Astrocyte (in vitro differentiated cells and primary cell): ENCODE results near the gene BCO1. TPM values are rescaled to one million over a fixed set of nuclear protein-coding genes. Genes with fewer than 3 reads are reported as not detected.

Experiments used
- DNase-seq: peaks from one replicate; pipeline ENCODE4 v3.0.0-alpha.2; 2010; ENCODE audit warnings: low read depth
- FAIRE-seq: peaks from 2 replicates; lab custom pipeline; 2011; peaks lifted over from hg19 to GRCh38; lab: Jason Lieb, UNC
- H2AFZ ChIP-seq: 2 replicates; pipeline ENCODE4 v1.6.0; 2012; ENCODE audit warnings: low read depth, low read length, inconsistent platforms
- H3K27ac ChIP-seq: 2 replicates; pipeline ENCODE4 v1.5.1; 2011; ENCODE audit warnings: low read depth, low read length, inconsistent platforms
- H3K27me3 ChIP-seq: 2 replicates; pipeline ENCODE4 v1.6.0; 2011; ENCODE audit warnings: low read length, inconsistent platforms; ENCODE audit not compliant: insufficient read depth
- H3K36me3 ChIP-seq: 2 replicates; pipeline ENCODE4 v1.5.1; 2011; ENCODE audit warnings: low read length, inconsistent platforms; ENCODE audit not compliant: insufficient read depth
- H3K4me1 ChIP-seq: 2 replicates; pipeline ENCODE4 v1.5.1; 2011; ENCODE audit warnings: low read length, inconsistent platforms; ENCODE audit not compliant: insufficient read depth
- H3K4me2 ChIP-seq: 2 replicates; pipeline ENCODE4 v1.6.0; 2012; ENCODE audit warnings: low read length, inconsistent platforms
- H3K4me3 ChIP-seq: 2 replicates; pipeline ENCODE4 v1.5.1; 2011; ENCODE audit warnings: low read depth, mild to moderate bottlenecking, low read length, inconsistent platforms; ENCODE audit not compliant: insufficient read depth
- H3K79me2 ChIP-seq: 2 replicates; pipeline ENCODE4 v1.6.0; 2012; ENCODE audit warnings: mild to moderate bottlenecking, low read length, inconsistent platforms; ENCODE audit not compliant: insufficient read depth
- H3K9ac ChIP-seq: 2 replicates; pipeline ENCODE4 v1.6.0; 2012; ENCODE audit warnings: mild to moderate bottlenecking, low read length, inconsistent platforms
- H3K9me3 ChIP-seq: 2 replicates; pipeline ENCODE4 v1.5.1; 2012; ENCODE audit warnings: low read depth, mild to moderate bottlenecking, low read length, inconsistent platforms; ENCODE audit not compliant: insufficient read depth
- H4K20me1 ChIP-seq: 2 replicates; pipeline ENCODE4 v1.6.0; 2012; ENCODE audit warnings: low read length, inconsistent platforms; ENCODE audit not compliant: insufficient read depth
- H3K27ac Mint-ChIP-seq: one replicate; pipeline ENCODE4 v1.8.0; 2021; ENCODE audit warnings: mild to moderate bottlenecking, mixed read lengths; ENCODE audit not compliant: unreplicated experiment
- H3K27me3 Mint-ChIP-seq: one replicate; pipeline ENCODE4 v1.8.0; 2021; ENCODE audit warnings: low read depth, mixed read lengths; ENCODE audit not compliant: unreplicated experiment
- H3K36me3 Mint-ChIP-seq: one replicate; pipeline ENCODE4 v1.8.0; 2021; ENCODE audit warnings: low read depth, mixed read lengths; ENCODE audit not compliant: unreplicated experiment
- H3K4me1 Mint-ChIP-seq: one replicate; pipeline ENCODE4 v1.8.0; 2021; ENCODE audit warnings: low read depth, mixed read lengths; ENCODE audit not compliant: unreplicated experiment
- H3K4me3 Mint-ChIP-seq: one replicate; pipeline ENCODE4 v1.8.0; 2021; ENCODE audit warnings: mild to moderate bottlenecking, moderate library complexity, mixed read lengths; ENCODE audit not compliant: unreplicated experiment
- H3K9me3 Mint-ChIP-seq: one replicate; pipeline ENCODE4 v1.8.0; 2021; ENCODE audit warnings: mild to moderate bottlenecking, mixed read lengths; ENCODE audit not compliant: unreplicated experiment
- EZH2 ChIP-seq: IDR thresholded peaks from 2 replicates; pipeline ENCODE4 v1.6.1; 2012; ENCODE audit warnings: mild to moderate bottlenecking, low read length, inconsistent platforms; ENCODE audit not compliant: insufficient read depth
- total RNA-seq: library from RNA; stranded (reverse); gene quantifications from 2 replicates; pipeline ENCODE4 v1.2.1, GENCODE V29; 2021
- TF ChIP-seq, protein P1 (sequence below): IDR thresholded peaks from 2 replicates; pipeline ENCODE4 v1.5.1; 2011; ENCODE audit warnings: low read depth, mild to moderate bottlenecking, inconsistent platforms, low read length, moderate library complexity; ENCODE audit not compliant: insufficient read depth

The BCO1 gene
- total RNA-seq, 1 donor from 2014 or later, result not detected

DNA sequence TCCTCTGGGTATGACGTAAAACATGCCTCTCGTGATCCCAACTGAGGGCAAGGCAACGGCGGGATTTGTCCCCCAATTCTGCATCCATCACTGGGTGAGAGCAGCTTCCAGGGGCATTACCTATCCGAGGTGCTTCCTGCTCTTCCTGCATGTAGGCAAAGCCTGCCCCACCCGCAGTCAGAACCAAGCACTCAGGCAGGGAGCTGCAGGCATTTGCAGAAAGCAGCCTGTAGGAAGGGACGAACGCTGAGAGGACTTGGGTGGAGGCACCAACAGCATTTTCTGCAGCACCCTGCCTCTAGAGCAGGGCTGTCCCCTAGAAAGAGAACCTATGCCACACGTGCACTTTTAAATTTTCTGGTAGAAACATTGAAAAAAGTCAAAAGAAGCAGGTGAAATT is 5.5 kb downstream of the BCO1 start:
- Mint-ChIP-seq H3K4me1 (no peaks in the 10 kb centered on the region), H3K27ac (no peak overlapping the region), H3K27me3 (peaks cover 13% of the 10 kb centered on the region), H3K4me3 (no peak overlapping the region), H3K36me3 (no peaks in the 10 kb centered on the region), H3K9me3 (no peaks in the 10 kb centered on the region)
- DNase-seq (no peak), FAIRE-seq (no peak)
- Histone ChIP-seq H3K4me1 (no peaks in the 10 kb centered on the region), H3K36me3 (no peaks in the 10 kb centered on the region), H3K9me3 (no peaks in the 10 kb centered on the region), H3K4me3 (no peak overlapping the region), H3K4me2 (no peak overlapping the region), H3K27ac (no peak overlapping the region), H2AFZ (no peak overlapping the region), H3K9ac (no peak overlapping the region), H3K27me3 (peaks cover 7% of the 10 kb centered on the region), H3K79me2 (no peaks in the 10 kb centered on the region), H4K20me1 (no peaks in the 10 kb centered on the region)
- TF ChIP-seq, protein P1, sequence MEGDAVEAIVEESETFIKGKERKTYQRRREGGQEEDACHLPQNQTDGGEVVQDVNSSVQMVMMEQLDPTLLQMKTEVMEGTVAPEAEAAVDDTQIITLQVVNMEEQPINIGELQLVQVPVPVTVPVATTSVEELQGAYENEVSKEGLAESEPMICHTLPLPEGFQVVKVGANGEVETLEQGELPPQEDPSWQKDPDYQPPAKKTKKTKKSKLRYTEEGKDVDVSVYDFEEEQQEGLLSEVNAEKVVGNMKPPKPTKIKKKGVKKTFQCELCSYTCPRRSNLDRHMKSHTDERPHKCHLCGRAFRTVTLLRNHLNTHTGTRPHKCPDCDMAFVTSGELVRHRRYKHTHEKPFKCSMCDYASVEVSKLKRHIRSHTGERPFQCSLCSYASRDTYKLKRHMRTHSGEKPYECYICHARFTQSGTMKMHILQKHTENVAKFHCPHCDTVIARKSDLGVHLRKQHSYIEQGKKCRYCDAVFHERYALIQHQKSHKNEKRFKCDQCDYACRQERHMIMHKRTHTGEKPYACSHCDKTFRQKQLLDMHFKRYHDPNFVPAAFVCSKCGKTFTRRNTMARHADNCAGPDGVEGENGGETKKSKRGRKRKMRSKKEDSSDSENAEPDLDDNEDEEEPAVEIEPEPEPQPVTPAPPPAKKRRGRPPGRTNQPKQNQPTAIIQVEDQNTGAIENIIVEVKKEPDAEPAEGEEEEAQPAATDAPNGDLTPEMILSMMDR, result no peak
- TF ChIP-seq EZH2, result no peak

DNA sequence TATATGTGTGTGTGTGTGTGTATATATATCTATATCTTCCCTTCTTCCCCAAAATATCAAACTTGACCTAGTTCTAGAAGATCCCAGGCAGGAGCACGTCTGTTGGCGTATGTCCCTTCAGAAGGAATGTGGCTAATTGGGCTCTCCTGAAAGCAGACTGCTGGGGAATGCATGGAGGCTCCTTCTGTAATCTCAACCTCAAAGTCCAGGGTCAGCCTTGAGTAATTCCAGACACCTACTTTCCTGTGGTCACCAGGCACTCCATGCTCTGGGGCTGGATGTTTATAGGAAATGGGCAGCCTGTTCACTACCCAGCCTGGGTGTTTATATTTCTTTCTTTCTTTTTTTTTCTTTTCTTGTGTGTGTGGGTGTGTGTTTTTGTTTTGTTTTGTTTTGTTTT is 13.4 kb downstream of the BCO1 start:
- no peaks in the 10 kb centered on the region for H3K27me3 Mint-ChIP-seq
- peaks cover 7% of the 10 kb centered on the region for H3K4me1 Mint-ChIP-seq
- H3K4me1 ChIP-seq, result no peaks in the 10 kb centered on the region
- H3K36me3 Mint-ChIP-seq, result no peaks in the 10 kb centered on the region
- H3K4me2 ChIP-seq, result no peak overlapping the region
- TF ChIP-seq EZH2, result no peak
- TF ChIP-seq, protein P1, result no peak
- H3K9ac ChIP-seq, result no peak overlapping the region
- DNase-seq, result peak; percentile 80
- no peak overlapping the region for H3K4me3 Mint-ChIP-seq
- no peak overlapping the region for H2AFZ ChIP-seq
- H3K9me3 ChIP-seq, result no peaks in the 10 kb centered on the region
- no peak for FAIRE-seq
- no peak overlapping the region for H3K27ac ChIP-seq
- no peaks in the 10 kb centered on the region for H3K9me3 Mint-ChIP-seq
- no peaks in the 10 kb centered on the region for H3K36me3 ChIP-seq
- no peaks in the 10 kb centered on the region for H4K20me1 ChIP-seq
- no peaks in the 10 kb centered on the region for H3K79me2 ChIP-seq
- H3K27ac Mint-ChIP-seq, result peak overlapping the region; percentile 75
- no peak overlapping the region for H3K4me3 ChIP-seq
- no peaks in the 10 kb centered on the region for H3K27me3 ChIP-seq

DNA sequence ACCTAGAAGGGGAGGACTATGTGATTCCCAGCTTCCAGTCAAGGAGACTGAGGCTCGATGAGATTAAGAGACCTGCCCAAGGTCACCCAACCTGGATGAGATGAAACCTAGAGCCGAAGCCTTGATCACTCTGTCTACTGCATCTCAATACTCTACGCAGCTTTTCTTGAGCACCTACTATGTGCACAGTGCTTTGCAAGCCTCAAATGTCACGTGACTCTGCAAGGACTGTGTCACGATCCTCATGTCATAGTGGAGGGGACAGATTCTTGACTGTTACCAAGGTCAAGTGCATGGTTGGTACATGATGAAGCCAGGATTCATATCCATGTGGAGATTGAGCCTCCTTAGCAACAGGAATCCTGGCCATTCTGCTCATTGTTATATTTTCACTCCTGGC is 14.7 kb downstream of the BCO1 start:
- Histone ChIP-seq H3K4me2 (no peak overlapping the region), H3K9me3 (no peaks in the 10 kb centered on the region), H4K20me1 (no peaks in the 10 kb centered on the region), H3K4me1 (no peaks in the 10 kb centered on the region), H2AFZ (no peak overlapping the region), H3K36me3 (no peaks in the 10 kb centered on the region), H3K79me2 (no peaks in the 10 kb centered on the region), H3K9ac (no peak overlapping the region), H3K27ac (no peak overlapping the region), H3K4me3 (no peak overlapping the region), H3K27me3 (no peaks in the 10 kb centered on the region)
- peaks cover 7% of the 10 kb centered on the region for H3K4me1 Mint-ChIP-seq
- DNase-seq (no peak), FAIRE-seq (no peak)
- no peaks in the 10 kb centered on the region for H3K9me3 Mint-ChIP-seq
- H3K4me3 Mint-ChIP-seq, result no peak overlapping the region
- H3K27ac Mint-ChIP-seq, result no peak overlapping the region
- H3K27me3 Mint-ChIP-seq, result peaks cover 3% of the 10 kb centered on the region
- H3K36me3 Mint-ChIP-seq, result no peaks in the 10 kb centered on the region
- no peak for TF ChIP-seq EZH2
- TF ChIP-seq, protein P1, result no peak
